AG09309 (cell line): ENCODE data around the gene NAA35.
"Not testable (repeated sequence)": the region's sequence is repeated elsewhere in the genome, so short reads cannot be mapped to it uniquely, and the experiment has no call there.

ENCODE experiments used
- DNase-seq: peaks from one replicate; pipeline ENCODE4 v3.0.0-alpha.2; 2010; ENCODE audit warnings: low read depth
- H3K4me3 ChIP-seq: 2 replicates; pipeline ENCODE4 v1.5.1; 2011; ENCODE audit warnings: mild to moderate bottlenecking, low read depth, low read length, moderate library complexity; ENCODE audit not compliant: control insufficient read depth
- TF ChIP-seq, protein P1 (sequence below): IDR thresholded peaks from 2 replicates; pipeline ENCODE4 v1.5.1; 2011; ENCODE audit warnings: mild to moderate bottlenecking, low read depth, low read length, inconsistent platforms; ENCODE audit not compliant: insufficient read depth, control insufficient read depth; ENCODE audit errors: missing control alignments

Gene NAA35

DNA sequence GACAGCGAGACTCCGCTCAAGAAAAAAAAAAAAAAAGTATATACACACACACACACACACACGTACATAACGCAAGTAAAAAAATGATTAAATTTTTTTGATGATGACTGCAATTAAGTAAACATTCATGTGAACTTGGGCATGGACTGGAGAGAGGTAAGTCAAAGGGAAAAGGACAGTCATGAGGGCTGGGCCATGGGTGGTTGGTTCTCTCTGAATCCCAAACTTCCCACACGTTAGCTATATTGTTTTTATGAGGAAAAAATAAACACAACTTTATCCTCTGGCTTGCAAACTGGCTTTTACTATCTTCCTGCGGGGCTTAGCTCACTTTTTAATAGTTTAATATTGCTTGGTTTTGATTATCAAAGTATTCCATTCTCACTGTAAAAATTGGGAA, 104.7 kb downstream of the NAA35 start:
- H3K4me3 ChIP-seq = no peak overlapping the region
- TF ChIP-seq, protein P1, sequence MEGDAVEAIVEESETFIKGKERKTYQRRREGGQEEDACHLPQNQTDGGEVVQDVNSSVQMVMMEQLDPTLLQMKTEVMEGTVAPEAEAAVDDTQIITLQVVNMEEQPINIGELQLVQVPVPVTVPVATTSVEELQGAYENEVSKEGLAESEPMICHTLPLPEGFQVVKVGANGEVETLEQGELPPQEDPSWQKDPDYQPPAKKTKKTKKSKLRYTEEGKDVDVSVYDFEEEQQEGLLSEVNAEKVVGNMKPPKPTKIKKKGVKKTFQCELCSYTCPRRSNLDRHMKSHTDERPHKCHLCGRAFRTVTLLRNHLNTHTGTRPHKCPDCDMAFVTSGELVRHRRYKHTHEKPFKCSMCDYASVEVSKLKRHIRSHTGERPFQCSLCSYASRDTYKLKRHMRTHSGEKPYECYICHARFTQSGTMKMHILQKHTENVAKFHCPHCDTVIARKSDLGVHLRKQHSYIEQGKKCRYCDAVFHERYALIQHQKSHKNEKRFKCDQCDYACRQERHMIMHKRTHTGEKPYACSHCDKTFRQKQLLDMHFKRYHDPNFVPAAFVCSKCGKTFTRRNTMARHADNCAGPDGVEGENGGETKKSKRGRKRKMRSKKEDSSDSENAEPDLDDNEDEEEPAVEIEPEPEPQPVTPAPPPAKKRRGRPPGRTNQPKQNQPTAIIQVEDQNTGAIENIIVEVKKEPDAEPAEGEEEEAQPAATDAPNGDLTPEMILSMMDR = no peak
- no peak for DNase-seq

DNA sequence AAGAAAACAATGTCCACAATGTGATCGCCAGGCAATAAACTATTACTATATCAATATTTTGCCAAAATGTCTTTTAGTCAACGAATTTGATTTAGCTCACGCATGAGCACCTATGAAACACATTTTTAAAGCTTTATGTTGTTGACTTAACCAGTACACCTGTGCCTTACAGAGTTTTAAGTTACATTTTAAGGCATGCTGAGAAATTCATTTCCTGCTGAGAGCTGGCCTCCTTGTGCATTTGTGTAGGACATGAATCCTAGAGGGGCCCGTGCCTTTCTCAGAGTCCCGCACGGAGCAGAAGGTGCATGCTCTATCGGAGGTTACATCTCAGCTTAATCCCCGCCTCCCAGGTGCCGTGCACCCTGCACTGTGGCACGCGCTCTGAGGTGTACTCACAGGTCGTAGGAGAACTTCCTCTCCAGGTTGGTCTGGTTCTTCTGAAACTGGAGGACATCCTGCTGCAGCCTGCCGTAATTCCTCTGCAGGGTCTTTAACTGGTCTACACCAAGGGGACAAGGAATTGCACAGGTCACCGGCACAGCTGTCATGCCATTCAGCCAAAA, 105.2 kb downstream of the NAA35 start:
- TF ChIP-seq, protein P1 = no peak
- no peak for DNase-seq
- H3K4me3 ChIP-seq = no peak overlapping the region

DNA sequence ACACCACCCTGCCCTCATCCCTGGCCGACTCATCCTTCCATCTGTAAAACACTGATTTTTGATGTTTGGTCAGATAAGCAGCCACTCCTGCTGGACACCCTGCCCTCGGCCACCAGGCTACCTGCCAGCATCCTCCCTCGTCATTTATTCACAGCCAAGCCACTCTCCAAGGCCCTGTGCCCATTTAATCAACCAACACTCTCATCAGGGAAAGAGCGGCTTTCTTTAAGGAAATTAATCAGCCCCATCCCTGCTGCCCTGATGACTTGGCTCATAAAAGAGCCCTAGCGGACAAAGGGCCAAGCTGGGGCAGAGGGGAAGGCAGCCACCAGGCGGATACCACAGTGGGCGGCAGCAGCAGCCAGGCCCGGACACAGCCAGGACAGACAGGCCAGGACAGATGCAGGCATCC, 106.0 kb downstream of the NAA35 start:
- H3K4me3 ChIP-seq = no peak overlapping the region
- no peak for DNase-seq
- TF ChIP-seq, protein P1 = no peak

DNA sequence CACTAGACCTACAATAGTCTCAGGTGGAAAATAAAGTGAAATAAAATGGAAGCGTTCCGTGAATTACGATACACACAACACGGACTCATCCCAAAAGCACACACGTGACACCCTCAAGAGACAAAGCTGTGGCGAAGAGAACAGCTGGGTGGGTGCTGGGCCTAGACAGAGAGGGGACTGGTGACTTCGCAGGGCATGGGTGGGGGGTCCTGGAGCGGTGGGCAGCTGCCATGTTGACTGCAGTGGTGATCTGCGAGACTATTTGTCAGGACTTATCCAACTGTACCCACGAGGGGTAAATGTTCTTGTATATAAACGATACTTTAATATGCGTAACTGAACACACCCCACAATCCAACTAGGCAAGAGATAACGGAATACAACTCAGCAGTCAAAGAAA, 106.4 kb downstream of the NAA35 start:
- TF ChIP-seq, protein P1 = no peak
- no peak for DNase-seq

DNA sequence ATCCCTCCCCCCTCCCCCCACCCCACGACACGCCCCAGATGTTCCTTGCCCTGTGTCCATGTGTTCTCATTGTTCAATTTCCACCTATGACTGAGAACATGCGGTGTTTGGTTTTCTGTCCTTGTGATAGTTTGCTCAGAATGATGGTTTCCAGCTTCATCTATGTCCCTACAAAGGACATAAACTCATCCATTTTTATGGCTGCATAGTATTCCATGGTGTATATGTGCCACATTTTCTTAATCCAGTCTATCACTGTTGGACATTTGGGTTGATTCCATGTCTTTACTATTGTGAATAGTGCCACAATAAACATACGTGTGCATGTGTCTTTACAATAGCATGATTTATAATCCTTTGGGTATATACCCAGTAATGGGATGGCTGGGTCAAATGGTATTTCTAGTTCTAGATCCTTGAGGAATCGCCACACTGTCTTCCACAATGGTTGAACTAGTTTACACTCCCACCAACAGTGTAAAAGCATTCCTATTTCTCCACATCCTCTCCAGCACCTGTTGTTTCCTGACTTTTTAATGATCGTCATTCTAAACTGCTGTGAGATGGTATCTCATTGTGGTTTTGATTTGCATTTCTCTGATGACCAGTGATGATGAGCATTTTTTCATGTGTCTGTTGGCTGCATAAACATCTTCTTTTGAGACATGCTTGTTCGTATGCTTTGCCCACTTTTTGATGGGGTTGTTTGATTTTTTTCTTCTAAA, 107.2 kb downstream of the NAA35 start:
- not testable (repeated sequence) for DNase-seq, H3K4me3 ChIP-seq

More for the DNA sequence above, 106.4 kb downstream of the NAA35 start:
- no peak overlapping the region for H3K4me3 ChIP-seq

DNA sequence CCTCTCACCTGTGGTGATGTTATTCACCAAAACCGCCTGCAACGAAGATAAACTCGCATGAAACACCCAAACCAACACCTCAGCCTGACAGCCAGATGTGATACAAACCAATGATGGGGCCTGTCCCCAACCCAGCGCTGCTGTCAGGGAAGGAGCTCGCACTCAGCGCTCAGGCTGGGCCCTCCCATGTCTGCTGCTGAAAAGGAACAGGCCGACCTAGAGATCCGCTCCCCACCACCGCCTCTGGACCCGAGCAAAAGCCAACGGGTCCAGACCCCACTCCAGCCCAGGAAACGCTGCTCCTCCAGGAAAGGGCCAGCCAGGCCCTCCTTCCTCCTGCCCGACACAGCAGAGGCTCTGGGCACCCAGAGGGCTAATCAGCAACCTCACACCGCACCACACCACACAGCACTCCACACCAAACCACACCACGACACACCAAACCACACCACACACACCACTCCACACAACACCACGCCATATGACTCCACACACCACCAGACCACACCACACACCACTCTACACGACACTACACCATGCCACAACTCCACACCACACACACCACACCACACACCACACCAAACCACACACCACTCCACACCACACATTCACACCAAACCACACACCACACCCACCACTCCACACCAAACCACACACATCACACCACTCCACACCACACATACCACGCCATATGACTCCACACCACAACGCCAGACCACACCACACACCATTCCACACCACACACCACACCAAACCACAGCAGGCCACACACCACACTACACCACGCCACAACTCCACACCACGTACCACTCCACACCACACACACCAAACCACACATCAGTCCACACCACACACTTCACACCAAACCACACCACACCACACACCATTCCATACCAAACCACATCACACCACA, 111.9 kb downstream of the NAA35 start:
- DNase-seq = no peak
- TF ChIP-seq, protein P1 = no peak
- H3K4me3 ChIP-seq = no peak overlapping the region

DNA sequence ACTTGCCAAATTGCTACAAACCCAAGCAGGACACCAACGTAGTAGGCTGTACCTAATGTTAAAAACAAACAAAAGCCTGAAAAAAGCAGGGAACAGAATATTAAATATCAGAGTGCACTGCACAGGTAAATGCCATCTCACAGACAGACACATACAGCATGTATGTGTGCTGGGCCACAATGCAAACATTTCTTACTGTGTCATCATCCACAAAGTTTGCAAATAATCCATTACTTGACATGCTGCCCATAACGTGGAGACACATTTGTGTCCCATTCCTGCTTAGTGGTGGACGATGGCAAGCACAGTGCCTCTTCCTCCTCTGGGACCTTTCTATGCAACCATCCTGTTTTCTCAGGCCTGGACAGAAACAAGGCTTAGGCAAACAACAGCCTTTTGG, 113.7 kb downstream of the NAA35 start:
- TF ChIP-seq, protein P1 = no peak
- no peak overlapping the region for H3K4me3 ChIP-seq

More for the DNA sequence above, 113.7 kb downstream of the NAA35 start:
- no peak for DNase-seq
